GM12801 (cell line): ENCODE measurements around the gene TBL3.

Experiments
- TF ChIP-seq, protein P1 (sequence below): IDR thresholded peaks from one replicate; pipeline ENCODE4 v1.5.1; 2011; ENCODE audit warnings: control low read depth; ENCODE audit not compliant: insufficient read length; ENCODE audit errors: extremely low read depth

Gene TBL3

DNA sequence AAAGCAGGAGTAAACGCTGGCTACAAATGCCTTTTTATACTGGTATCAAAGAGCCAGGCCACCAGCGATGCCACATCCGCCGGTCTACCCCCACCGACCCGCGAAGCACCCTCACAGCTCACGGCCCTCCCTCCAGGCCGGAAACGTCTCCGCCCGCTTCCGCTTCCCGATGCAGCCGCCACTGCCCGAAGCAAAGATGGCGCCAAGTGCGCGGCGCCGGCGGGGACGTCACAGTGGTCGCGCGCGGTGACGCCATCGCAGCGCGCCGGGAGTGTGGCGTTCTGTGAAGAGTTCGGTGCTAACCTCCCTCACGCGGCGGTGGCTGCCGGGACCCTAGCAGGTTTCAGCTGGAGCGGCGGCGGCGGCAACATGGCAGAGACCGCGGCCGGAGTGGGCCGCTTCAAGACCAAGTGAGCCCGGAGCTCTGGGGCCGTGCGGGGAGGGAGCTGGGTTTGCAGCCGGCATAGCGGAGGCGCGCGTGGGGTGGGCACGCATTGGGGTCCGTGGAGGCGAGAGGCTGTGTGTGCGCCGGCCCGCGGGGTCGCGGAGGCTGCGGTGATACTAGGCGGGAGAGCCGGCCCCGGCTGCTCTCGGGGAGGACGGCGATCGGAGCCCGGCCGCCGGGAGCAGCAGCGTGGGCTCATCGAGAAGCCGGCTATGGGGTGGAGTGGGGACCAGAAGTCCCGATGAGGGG is at the start of gene TBL3:
TSS of gene TBL3 (plus strand) at position 258 of the 694 bp plus-strand sequence. CDS start at position 370, 112 bp downstream.
- TF ChIP-seq, protein P1, sequence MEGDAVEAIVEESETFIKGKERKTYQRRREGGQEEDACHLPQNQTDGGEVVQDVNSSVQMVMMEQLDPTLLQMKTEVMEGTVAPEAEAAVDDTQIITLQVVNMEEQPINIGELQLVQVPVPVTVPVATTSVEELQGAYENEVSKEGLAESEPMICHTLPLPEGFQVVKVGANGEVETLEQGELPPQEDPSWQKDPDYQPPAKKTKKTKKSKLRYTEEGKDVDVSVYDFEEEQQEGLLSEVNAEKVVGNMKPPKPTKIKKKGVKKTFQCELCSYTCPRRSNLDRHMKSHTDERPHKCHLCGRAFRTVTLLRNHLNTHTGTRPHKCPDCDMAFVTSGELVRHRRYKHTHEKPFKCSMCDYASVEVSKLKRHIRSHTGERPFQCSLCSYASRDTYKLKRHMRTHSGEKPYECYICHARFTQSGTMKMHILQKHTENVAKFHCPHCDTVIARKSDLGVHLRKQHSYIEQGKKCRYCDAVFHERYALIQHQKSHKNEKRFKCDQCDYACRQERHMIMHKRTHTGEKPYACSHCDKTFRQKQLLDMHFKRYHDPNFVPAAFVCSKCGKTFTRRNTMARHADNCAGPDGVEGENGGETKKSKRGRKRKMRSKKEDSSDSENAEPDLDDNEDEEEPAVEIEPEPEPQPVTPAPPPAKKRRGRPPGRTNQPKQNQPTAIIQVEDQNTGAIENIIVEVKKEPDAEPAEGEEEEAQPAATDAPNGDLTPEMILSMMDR = no peak

DNA sequence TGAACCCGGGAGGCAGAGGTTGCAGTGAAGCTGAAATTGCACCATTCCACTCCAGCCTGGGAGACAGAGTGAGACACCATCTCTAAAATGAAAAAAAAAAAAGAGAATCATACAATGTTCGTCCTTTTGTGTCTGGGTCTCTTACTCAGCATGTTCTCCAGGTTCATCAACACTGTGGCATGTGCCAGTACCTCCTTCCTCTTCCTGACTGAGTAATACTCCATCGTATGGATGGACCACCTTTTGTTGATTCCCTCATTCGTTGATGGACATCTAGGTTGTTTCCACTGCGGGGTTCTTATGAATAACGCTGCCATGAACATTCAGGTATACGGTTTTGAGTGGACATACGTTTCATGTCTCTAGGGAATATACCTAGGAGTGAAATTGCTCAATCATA is 49.5 kb upstream of the TBL3 start:
- TF ChIP-seq, protein P1 = no peak

DNA sequence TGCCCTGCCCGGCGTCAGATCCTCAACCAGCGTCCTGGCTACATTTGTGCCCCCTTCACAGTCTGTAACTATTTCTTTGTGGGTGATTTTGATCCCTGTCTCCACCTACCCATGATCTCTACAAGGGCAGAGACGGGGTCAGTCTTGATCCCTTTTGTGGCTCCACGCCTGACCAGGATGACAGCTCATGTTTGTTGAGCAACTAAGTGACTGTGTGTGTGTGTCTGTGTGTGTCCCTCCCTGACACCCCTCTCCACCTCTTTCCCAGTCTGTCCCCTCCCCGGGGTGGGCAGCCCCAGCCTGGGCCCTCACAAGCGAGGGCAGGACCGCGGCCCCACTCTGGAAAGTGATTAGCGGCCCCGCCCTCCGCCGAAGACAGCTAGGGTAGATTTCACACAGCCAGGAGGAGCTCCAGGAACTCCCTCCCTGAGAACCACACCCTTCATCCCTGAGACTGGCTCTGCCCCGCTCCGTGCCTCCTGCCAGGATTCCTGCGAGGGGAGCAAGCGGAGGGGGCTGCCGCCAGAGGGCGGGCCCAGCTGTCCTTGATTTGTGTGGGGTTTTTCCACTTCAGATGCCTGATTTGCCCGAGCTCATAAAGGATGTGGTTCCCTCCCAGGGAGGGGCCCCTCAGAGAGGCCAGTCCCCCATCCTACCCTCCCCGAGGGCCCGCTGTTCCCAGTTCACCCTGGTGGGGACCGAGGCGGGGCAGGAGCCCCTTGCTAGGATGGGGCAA is 48.4 kb upstream of the TBL3 start:
- TF ChIP-seq, protein P1 = no peak

DNA sequence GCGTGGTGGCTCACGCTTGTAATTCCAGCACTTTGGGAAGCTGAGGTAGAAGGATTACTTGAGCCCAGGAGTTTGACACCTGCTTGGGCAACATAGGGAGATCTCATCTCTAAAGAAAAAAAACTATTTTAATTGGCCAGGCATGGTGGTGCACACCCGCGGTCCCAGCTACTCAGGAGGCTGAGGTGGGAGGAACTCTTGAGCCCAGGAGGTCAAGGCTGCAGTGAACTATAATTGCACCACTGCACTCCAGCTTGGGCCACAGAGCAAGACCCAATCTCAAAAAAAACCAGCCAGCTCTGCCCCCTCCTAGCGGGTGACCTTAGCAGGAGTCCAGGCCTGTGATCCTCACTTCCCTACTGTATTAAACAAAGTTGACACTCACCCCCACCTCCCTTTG is 47.8 kb upstream of the TBL3 start:
- TF ChIP-seq, protein P1 = no peak

DNA sequence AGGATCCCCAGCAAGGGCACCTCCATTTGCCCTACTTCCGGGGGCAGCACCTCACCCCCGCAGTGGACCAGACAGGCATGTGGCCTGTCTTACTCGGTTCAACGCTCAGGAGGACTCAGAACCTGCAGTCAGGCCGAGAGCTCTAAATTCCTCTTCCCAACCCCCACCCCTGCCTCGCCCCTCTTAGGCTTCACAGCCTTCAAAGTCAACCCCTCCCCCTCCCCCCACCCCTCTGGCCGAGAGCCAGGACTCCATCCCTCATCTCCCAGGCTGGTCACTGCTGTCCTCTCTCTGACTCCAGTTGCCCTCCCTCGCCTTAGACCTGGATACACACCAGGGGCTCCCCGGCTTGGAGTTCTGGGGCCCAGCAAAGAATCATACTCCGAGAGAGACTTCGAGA is 45.6 kb upstream of the TBL3 start:
- TF ChIP-seq, protein P1 = no peak

DNA sequence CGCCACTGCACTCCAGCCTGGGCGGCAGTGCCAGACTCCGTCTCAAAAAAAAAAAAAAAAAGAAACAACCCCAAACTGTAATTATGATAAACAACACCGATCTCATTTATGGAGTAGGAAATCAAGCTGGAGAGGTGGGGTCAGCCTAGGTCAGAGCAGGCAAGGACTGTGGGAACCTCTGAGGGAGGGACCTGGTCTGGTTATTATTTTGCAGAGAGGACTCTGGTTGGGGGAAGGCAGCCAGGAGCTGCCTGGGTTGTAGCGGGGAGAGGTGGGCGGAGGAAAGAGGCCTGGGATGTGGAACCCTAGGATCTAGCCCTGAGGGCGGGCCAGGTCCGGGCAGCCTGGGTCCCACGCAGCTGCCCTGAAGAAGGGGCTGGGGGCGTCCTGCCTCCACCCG is 42.7 kb upstream of the TBL3 start:
- TF ChIP-seq, protein P1 = no peak

DNA sequence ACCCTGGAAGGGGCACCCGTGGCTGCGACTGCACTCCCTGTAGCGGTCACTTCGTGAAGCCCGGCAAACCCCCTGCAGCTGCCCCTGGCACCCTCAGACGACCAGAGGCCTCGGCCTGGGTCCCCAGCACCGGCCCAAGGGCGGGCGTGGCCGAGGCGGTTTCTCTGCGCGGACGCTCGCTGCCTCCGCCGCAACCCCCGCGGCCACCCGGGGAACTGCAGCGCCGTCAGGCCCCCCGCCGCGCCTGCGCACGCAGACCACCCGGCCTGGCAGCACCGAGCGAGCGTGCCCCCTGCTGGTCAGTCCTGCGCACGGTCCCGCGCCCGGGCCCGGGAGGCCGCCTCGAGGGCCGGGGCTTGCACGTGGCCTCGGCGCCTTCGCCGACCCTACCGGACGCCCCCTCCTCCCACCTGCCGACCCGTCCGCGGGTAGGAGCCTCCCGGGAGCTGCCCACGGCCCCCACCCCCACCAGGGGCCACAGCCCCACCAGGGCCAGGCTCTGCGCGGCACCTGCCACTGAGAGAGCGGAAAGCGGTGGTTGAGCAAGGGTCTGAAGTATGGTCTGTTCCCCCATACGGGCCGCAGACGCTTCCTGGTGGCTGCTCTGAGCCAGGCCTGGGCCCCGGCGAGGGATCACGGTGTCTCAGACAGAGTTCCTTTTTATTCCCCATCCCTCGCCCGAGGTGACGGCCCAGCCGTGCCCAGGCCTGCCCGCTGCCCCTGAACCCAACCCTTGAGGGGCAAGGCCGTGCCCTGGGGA is 42.1 kb upstream of the TBL3 start:
- TF ChIP-seq, protein P1 = no peak
